SK-N-SH (cell line): ENCODE measurements around the gene UBN1. TPM values are rescaled to one million over a fixed set of nuclear protein-coding genes. Genes with fewer than 3 reads are reported as not detected.

Experiments used
- CTCF ChIA-PET: fragments of 300-600, 350-600 bp; formaldehyde crosslinking; extraction: SDS; loops from one replicate; lab custom pipeline; 2021; lab: Yijun Ruan, JAX
- POLR2A ChIA-PET: fragments of 350-600 bp; sonication (Branson Sonifier 250); formaldehyde crosslinking; extraction: SDS; loops from one replicate; lab custom pipeline; 2020; ENCODE audit warnings: antibody characterized with exemption, inconsistent platforms; lab: Yijun Ruan, JAX
- DNase-seq: peaks from one replicate; pipeline ENCODE4 v3.0.0; 2012
- H2AFZ ChIP-seq: fragments of 200-600 bp; sonication (generic); 2 replicates; pipeline ENCODE4 v1.8.1; 2016; ENCODE audit warnings: antibody characterized with exemption, mild to moderate bottlenecking, low read depth
- H3F3A ChIP-seq: fragments of 200-600 bp; sonication (generic); replicated peaks from 2 replicates; pipeline ENCODE3; 2016; ENCODE audit warnings: antibody characterized with exemption, mild to moderate bottlenecking; ENCODE audit not compliant: insufficient read depth
- H3K27ac ChIP-seq, 2 experiments: fragments of 200-500 bp in 1 of 2; fragments of 200-600 bp in 1 of 2; sonication (Bioruptor generic) in 1 of 2; sonication (generic), shearing (Covaris generic) in 1 of 2; 2 replicates each; pipeline versions ENCODE4 v1.5.1 to v1.6.1; 2014 to 2016; ENCODE audit warnings: low read depth in 2 of 2, inconsistent platforms in 1 of 2, low read length in 1 of 2, mild to moderate bottlenecking in 1 of 2, mixed read lengths in 1 of 2
- H3K27me3 ChIP-seq: fragments of 200-600 bp; sonication (generic), shearing (Covaris generic); 2 replicates; pipeline ENCODE4 v1.6.1; 2016; ENCODE audit warnings: mixed run types; ENCODE audit not compliant: insufficient read depth
- H3K36me3 ChIP-seq, 2 experiments: fragments of 200-500 bp in 1 of 2; fragments of 200-600 bp in 1 of 2; sonication (Bioruptor generic) in 1 of 2; sonication (generic) in 1 of 2; replicated peaks in 1 of 2; 2 replicates each; pipeline versions ENCODE3 to v1.5.1; 2014 to 2016; ENCODE audit warnings: low read length in 1 of 2, mild to moderate bottlenecking in 1 of 2; ENCODE audit not compliant: insufficient read depth in 2 of 2, control insufficient read depth in 1 of 2
- H3K4me1 ChIP-seq, 2 experiments: fragments of 200-500 bp in 1 of 2; fragments of 200-600 bp in 1 of 2; sonication (Bioruptor generic) in 1 of 2; sonication (generic), shearing (Covaris generic) in 1 of 2; 2 replicates each; pipeline versions ENCODE4 v1.5.1 to v1.6.1; 2014 to 2016; ENCODE audit warnings: low read depth in 1 of 2, low read length in 1 of 2, mixed run types in 1 of 2; ENCODE audit not compliant: insufficient read depth in 2 of 2, control insufficient read depth in 1 of 2
- H3K4me2 ChIP-seq: fragments of 200-600 bp; sonication (generic), shearing (Covaris generic); 2 replicates; pipeline ENCODE4 v1.6.1; 2017; ENCODE audit warnings: mixed run types
- H3K4me3 ChIP-seq, 2 experiments: fragments of 200-500 bp in 1 of 2; fragments of 200-600 bp in 1 of 2; sonication (Bioruptor generic) in 1 of 2; sonication (generic), shearing (Covaris generic) in 1 of 2; 2 replicates each; pipeline versions ENCODE4 v1.5.1 to v1.8.1; 2014 to 2016; ENCODE audit warnings: low read depth in 2 of 2, inconsistent platforms in 1 of 2, low read length in 1 of 2, mild to moderate bottlenecking in 1 of 2, mixed read lengths in 1 of 2, moderate library complexity in 1 of 2
- H3K79me2 ChIP-seq: fragments of 200-600 bp; sonication (generic); 2 replicates; pipeline ENCODE4 v1.8.1; 2017; ENCODE audit warnings: mild to moderate bottlenecking; ENCODE audit not compliant: insufficient read depth
- H3K9ac ChIP-seq: fragments of 200-600 bp; sonication (generic); 2 replicates; pipeline ENCODE4 v1.6.1; 2017; ENCODE audit warnings: mixed run types
- H3K9me2 ChIP-seq: fragments of 200-600 bp; sonication (generic); 2 replicates; pipeline ENCODE4 v1.6.1; 2017; ENCODE audit warnings: mixed run types
- H3K9me3 ChIP-seq: fragments of 200-600 bp; sonication (generic); 2 replicates; pipeline ENCODE4 v1.6.1; 2017; ENCODE audit warnings: mixed run types, mild to moderate bottlenecking, moderate library complexity
- H4K20me1 ChIP-seq: fragments of 200-600 bp; sonication (generic); 2 replicates; pipeline ENCODE4 v1.6.1; 2017; ENCODE audit warnings: mild to moderate bottlenecking, mixed run types; ENCODE audit not compliant: insufficient read depth
- ELF1 ChIP-seq: IDR thresholded peaks from 2 replicates; pipeline ENCODE4 v1.4.0; 2012
- FOXJ3 ChIP-seq: sonication (generic); formaldehyde crosslinking; IDR thresholded peaks from 2 replicates; pipeline ENCODE4 v1.5.1; 2020; ENCODE audit warnings: mild to moderate bottlenecking, missing genetic modification reagents
- FOXM1 ChIP-seq: IDR thresholded peaks from 2 replicates; pipeline ENCODE4 v1.4.0; 2012; ENCODE audit warnings: low read depth, mild to moderate bottlenecking
- MXI1 ChIP-seq: IDR thresholded peaks from 2 replicates; pipeline ENCODE4 v1.6.1; 2012; ENCODE audit warnings: mild to moderate bottlenecking, low read depth, low read length, improper control_type of control experiment
- NFIC ChIP-seq: IDR thresholded peaks from 2 replicates; pipeline ENCODE4 v1.4.0; 2012; ENCODE audit warnings: borderline replicate concordance
- NRF1 ChIP-seq: IDR thresholded peaks from 2 replicates; pipeline ENCODE4 v1.6.1; 2012; ENCODE audit warnings: low read depth, mild to moderate bottlenecking, low read length
- POLR2AphosphoS5 ChIP-seq: IDR thresholded peaks from 2 replicates; pipeline ENCODE4 v1.6.1; 2012; ENCODE audit warnings: low read depth, low read length
- RXRA ChIP-seq: IDR thresholded peaks from 2 replicates; pipeline ENCODE4 v1.4.0; 2012; ENCODE audit warnings: low read depth, mild to moderate bottlenecking, borderline replicate concordance
- SIN3A ChIP-seq: IDR thresholded peaks from 2 replicates; pipeline ENCODE4 v1.6.1; 2012; ENCODE audit warnings: low read depth, mild to moderate bottlenecking, low read length, moderate library complexity, borderline replicate concordance
- SMC3 ChIP-seq: IDR thresholded peaks from 2 replicates; pipeline ENCODE4 v1.6.1; 2012; ENCODE audit warnings: low read depth, low read length, improper control_type of control experiment
- TAF1 ChIP-seq: IDR thresholded peaks from 2 replicates; pipeline ENCODE4 v1.6.1; 2012; ENCODE audit warnings: low read depth, mild to moderate bottlenecking, low read length, moderate library complexity, borderline replicate concordance
- TEAD4 ChIP-seq: IDR thresholded peaks from 2 replicates; pipeline ENCODE4 v1.4.0; 2012; ENCODE audit warnings: mild to moderate bottlenecking, borderline replicate concordance; ENCODE audit not compliant: insufficient read depth
- WGBS: methylation state at CpG from one replicate; pipeline ENCODE4 v1.1.6; 2017; ENCODE audit warnings: low lambda C conversion rate; 5-methylcytosine and 5-hydroxymethylcytosine counted together
- polyA plus RNA-seq, 3 experiments: library from polyadenylated mRNA; depleted of rRNA; stranded (reverse); fragments of >200 nt; gene quantifications; 2 replicates each; pipeline ENCODE4 v1.2.3, GENCODE V29; 2012
- TF ChIP-seq, protein P1 (sequence below): IDR thresholded peaks from 2 replicates; pipeline ENCODE4 v1.6.1; 2012; ENCODE audit warnings: mild to moderate bottlenecking, low read depth, low read length, moderate library complexity
- TF ChIP-seq, protein P2 (sequence below): fragments of 150-350 bp; IDR thresholded peaks from 2 replicates; pipeline ENCODE4 v1.6.1; 2016; ENCODE audit warnings: mild to moderate bottlenecking, low read depth, low read length
- TF ChIP-seq, protein P3 (sequence below): IDR thresholded peaks from 2 replicates; pipeline ENCODE4 v1.4.0; 2012; ENCODE audit warnings: low read depth, borderline replicate concordance
- TF ChIP-seq, protein P4 (sequence below): fragments of 150-350 bp; IDR thresholded peaks from 2 replicates; pipeline ENCODE4 v1.6.1; 2017; ENCODE audit warnings: antibody characterized with exemption, low read length, low read depth, borderline replicate concordance
- TF ChIP-seq, protein P5 (sequence below): IDR thresholded peaks from 2 replicates; pipeline ENCODE4 v1.4.0; 2012; ENCODE audit warnings: low read depth, borderline replicate concordance
- TF ChIP-seq, protein P6 (sequence below): IDR thresholded peaks from 2 replicates; pipeline ENCODE4 v1.4.0; 2012; ENCODE audit warnings: low read depth

UBN1 gene
- polyA plus RNA-seq, 1 of the 3 experiments (the other 2 are of a cell fraction) = 10.9 TPM

DNA sequence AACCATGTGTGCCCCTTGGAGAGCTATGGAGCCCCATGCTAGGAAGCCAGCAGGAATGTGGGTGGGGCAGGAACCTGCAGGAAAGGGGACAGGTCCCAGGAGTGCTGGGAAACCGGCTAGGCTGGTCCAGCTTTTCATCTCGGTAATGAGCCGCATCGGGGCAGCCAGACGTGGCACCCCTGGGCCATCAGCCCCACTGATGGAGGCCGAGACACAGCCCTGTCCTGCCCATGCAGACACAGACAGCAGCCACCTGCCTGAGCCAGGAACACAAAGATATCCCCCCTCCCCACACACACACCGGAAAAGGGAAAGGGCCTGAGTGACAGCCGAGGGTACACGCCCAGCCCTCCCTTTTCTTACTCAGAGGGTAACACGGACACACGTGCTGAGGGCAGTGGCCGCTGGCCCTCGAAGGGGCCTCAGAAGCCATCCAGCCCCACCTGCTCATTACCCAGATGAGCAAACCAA lies 71.5 kb downstream of the UBN1 start:
- Histone ChIP-seq H3K9ac (no peak overlapping the region), H3K27me3 (no peaks in the 10 kb centered on the region), H3K9me2 (no peaks in the 10 kb centered on the region), H3K4me2 (no peak overlapping the region), H3F3A (no peaks in the 10 kb centered on the region), H2AFZ (no peak overlapping the region), H3K27ac (no peak overlapping the region), H3K36me3 (no peaks in the 10 kb centered on the region), H3K79me2 (no peaks in the 10 kb centered on the region), H3K9me3 (no peaks in the 10 kb centered on the region), H3K4me3 (no peak overlapping the region), H3K4me1 (0 out of 4 replicates have a peak, but pooled peaks cover 0 to 8% of the 10 kb centered on the region in 2 experiments), H4K20me1 (no peaks in the 10 kb centered on the region)
- TF ChIP-seq ELF1 = no peak
- TF ChIP-seq, protein P1, sequence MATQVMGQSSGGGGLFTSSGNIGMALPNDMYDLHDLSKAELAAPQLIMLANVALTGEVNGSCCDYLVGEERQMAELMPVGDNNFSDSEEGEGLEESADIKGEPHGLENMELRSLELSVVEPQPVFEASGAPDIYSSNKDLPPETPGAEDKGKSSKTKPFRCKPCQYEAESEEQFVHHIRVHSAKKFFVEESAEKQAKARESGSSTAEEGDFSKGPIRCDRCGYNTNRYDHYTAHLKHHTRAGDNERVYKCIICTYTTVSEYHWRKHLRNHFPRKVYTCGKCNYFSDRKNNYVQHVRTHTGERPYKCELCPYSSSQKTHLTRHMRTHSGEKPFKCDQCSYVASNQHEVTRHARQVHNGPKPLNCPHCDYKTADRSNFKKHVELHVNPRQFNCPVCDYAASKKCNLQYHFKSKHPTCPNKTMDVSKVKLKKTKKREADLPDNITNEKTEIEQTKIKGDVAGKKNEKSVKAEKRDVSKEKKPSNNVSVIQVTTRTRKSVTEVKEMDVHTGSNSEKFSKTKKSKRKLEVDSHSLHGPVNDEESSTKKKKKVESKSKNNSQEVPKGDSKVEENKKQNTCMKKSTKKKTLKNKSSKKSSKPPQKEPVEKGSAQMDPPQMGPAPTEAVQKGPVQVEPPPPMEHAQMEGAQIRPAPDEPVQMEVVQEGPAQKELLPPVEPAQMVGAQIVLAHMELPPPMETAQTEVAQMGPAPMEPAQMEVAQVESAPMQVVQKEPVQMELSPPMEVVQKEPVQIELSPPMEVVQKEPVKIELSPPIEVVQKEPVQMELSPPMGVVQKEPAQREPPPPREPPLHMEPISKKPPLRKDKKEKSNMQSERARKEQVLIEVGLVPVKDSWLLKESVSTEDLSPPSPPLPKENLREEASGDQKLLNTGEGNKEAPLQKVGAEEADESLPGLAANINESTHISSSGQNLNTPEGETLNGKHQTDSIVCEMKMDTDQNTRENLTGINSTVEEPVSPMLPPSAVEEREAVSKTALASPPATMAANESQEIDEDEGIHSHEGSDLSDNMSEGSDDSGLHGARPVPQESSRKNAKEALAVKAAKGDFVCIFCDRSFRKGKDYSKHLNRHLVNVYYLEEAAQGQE = no peak
- TF ChIP-seq, protein P2, sequence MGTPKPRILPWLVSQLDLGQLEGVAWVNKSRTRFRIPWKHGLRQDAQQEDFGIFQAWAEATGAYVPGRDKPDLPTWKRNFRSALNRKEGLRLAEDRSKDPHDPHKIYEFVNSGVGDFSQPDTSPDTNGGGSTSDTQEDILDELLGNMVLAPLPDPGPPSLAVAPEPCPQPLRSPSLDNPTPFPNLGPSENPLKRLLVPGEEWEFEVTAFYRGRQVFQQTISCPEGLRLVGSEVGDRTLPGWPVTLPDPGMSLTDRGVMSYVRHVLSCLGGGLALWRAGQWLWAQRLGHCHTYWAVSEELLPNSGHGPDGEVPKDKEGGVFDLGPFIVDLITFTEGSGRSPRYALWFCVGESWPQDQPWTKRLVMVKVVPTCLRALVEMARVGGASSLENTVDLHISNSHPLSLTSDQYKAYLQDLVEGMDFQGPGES = no peak
- TF ChIP-seq, protein P3, sequence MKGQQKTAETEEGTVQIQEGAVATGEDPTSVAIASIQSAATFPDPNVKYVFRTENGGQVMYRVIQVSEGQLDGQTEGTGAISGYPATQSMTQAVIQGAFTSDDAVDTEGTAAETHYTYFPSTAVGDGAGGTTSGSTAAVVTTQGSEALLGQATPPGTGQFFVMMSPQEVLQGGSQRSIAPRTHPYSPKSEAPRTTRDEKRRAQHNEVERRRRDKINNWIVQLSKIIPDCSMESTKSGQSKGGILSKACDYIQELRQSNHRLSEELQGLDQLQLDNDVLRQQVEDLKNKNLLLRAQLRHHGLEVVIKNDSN = no peak
- TF ChIP-seq NRF1 = no peak
- ChIA-PET POLR2A (no interaction called here), CTCF (no interaction called here)
- no peak for DNase-seq
- 93% methylated on average over 10 of the region's 13 CpGs for WGBS

DNA sequence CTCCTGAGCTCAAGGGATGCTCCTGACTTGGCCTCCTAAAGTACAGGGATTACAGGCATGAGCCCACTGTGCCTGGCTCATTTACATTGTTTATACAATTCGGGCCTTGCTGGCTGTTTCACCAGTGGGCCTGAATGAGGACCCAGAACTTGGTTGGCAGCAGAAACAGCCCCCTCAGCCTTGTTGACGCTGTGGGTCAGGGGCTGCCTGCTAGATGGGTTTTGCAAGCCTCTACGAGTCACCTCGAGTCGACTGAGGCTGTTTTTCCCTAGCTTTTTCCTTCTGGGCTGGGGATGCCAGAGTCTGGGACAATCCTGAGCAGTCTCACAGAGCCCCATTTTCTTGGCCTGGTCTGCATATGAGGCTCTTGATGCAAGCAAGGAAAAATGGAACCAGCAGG lies 73.5 kb downstream of the UBN1 start:
- H3K79me2 ChIP-seq = no peaks in the 10 kb centered on the region
- H3F3A ChIP-seq = no peaks in the 10 kb centered on the region
- no peak overlapping the region for H2AFZ ChIP-seq
- no peak for DNase-seq
- no peaks in the 10 kb centered on the region for H3K36me3 ChIP-seq
- H3K9me3 ChIP-seq = no peaks in the 10 kb centered on the region
- H3K9ac ChIP-seq = no peak overlapping the region
- H3K27ac ChIP-seq = no peak overlapping the region
- 91% methylated on average over 1 of the region's 5 CpGs for WGBS
- POLR2A ChIA-PET = no interaction called here
- no peaks in the 10 kb centered on the region for H3K9me2 ChIP-seq
- H3K4me3 ChIP-seq = no peak overlapping the region
- no peak overlapping the region for H3K4me2 ChIP-seq
- CTCF ChIA-PET = no interaction called here
- H3K27me3 ChIP-seq = no peaks in the 10 kb centered on the region
- H3K4me1 ChIP-seq = peaks cover 8 to 9% of the 10 kb centered on the region in 2 experiments; a peak in 1 of 4 replicates
- no peaks in the 10 kb centered on the region for H4K20me1 ChIP-seq
- TF ChIP-seq POLR2AphosphoS5 (no peak), NFIC (no peak), SMC3 (no peak), TAF1 (no peak), RXRA (no peak), FOXJ3 (CRISPR knock-in tag) (no peak), SIN3A (no peak), TEAD4 (no peak), MXI1 (no peak), FOXM1 (no peak)
- TF ChIP-seq, protein P4, sequence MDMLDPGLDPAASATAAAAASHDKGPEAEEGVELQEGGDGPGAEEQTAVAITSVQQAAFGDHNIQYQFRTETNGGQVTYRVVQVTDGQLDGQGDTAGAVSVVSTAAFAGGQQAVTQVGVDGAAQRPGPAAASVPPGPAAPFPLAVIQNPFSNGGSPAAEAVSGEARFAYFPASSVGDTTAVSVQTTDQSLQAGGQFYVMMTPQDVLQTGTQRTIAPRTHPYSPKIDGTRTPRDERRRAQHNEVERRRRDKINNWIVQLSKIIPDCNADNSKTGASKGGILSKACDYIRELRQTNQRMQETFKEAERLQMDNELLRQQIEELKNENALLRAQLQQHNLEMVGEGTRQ = no peak
- TF ChIP-seq, protein P5, sequence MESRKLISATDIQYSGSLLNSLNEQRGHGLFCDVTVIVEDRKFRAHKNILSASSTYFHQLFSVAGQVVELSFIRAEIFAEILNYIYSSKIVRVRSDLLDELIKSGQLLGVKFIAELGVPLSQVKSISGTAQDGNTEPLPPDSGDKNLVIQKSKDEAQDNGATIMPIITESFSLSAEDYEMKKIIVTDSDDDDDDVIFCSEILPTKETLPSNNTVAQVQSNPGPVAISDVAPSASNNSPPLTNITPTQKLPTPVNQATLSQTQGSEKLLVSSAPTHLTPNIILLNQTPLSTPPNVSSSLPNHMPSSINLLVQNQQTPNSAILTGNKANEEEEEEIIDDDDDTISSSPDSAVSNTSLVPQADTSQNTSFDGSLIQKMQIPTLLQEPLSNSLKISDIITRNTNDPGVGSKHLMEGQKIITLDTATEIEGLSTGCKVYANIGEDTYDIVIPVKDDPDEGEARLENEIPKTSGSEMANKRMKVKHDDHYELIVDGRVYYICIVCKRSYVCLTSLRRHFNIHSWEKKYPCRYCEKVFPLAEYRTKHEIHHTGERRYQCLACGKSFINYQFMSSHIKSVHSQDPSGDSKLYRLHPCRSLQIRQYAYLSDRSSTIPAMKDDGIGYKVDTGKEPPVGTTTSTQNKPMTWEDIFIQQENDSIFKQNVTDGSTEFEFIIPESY = no peak
- TF ChIP-seq, protein P6, sequence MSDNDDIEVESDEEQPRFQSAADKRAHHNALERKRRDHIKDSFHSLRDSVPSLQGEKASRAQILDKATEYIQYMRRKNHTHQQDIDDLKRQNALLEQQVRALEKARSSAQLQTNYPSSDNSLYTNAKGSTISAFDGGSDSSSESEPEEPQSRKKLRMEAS = no peak
